GM23338 (cell line): ENCODE measurements around the gene VDR. TPM values are rescaled to one million over a fixed set of nuclear protein-coding genes. Genes with fewer than 3 reads are reported as not detected.

Experiments
- ATAC-seq: fragments of 200-7000 bp; cut with Tn5 transposase; 3 replicates; pipeline ENCODE4 v1.9.1; 2020
- DNase-seq: peaks from one replicate; pipeline ENCODE4 v3.0.0-alpha.2; 2015; ENCODE audit warnings: low spot score
- H2AFZ ChIP-seq: fragments of 200-600 bp; sonication (generic); 2 replicates; pipeline ENCODE4 v1.8.0; 2016; ENCODE audit warnings: antibody characterized with exemption, mild to moderate bottlenecking, moderate library complexity
- H3F3A ChIP-seq: fragments of 200-600 bp; sonication (generic); replicated peaks from 2 replicates; pipeline ENCODE4 v1.8.0; 2017; ENCODE audit warnings: antibody characterized with exemption, mixed run types, low read depth
- H3K27ac ChIP-seq: fragments of 200-600 bp; sonication (generic); 2 replicates; pipeline ENCODE4 v1.6.1; 2016; ENCODE audit warnings: low read depth
- H3K27me3 ChIP-seq: fragments of 200-600 bp; sonication (generic); 2 replicates; pipeline ENCODE4 v1.8.0; 2016; ENCODE audit warnings: mild to moderate bottlenecking, mixed run types, moderate library complexity; ENCODE audit not compliant: insufficient read depth
- H3K36me3 ChIP-seq: fragments of 200-600 bp; sonication (generic); 2 replicates; pipeline ENCODE4 v1.8.0; 2016; ENCODE audit warnings: mild to moderate bottlenecking; ENCODE audit not compliant: insufficient read depth
- H3K4me1 ChIP-seq: fragments of 200-600 bp; sonication (generic); 2 replicates; pipeline ENCODE4 v1.8.0; 2016; ENCODE audit warnings: mild to moderate bottlenecking, moderate library complexity; ENCODE audit not compliant: insufficient read depth
- H3K4me2 ChIP-seq: fragments of 200-600 bp; sonication (generic); 2 replicates; pipeline ENCODE4 v1.7.1; 2017; ENCODE audit warnings: mixed run types
- H3K4me3 ChIP-seq: fragments of 200-600 bp; sonication (generic); 2 replicates; pipeline ENCODE4 v1.6.1; 2016; ENCODE audit warnings: mixed run types
- H3K79me2 ChIP-seq: fragments of 200-600 bp; sonication (generic); replicated peaks from 2 replicates; pipeline ENCODE4 v1.8.0; 2017; ENCODE audit warnings: mild to moderate bottlenecking; ENCODE audit not compliant: insufficient read depth
- H3K9me2 ChIP-seq: fragments of 200-600 bp; sonication (generic); 2 replicates; pipeline ENCODE4 v1.8.0; 2017; ENCODE audit not compliant: insufficient read depth
- H4K20me1 ChIP-seq: fragments of 200-600 bp; sonication (generic); replicated peaks from 2 replicates; pipeline ENCODE4 v1.8.0; 2017; ENCODE audit warnings: mild to moderate bottlenecking; ENCODE audit not compliant: insufficient read depth
- H3K27ac Mint-ChIP-seq: 2 replicates; pipeline ENCODE4 v1.8.0; 2020; ENCODE audit warnings: inconsistent platforms, mild to moderate bottlenecking, moderate library complexity, mixed read lengths
- H3K27me3 Mint-ChIP-seq: 3 replicates; pipeline ENCODE4 v1.8.0; 2022; ENCODE audit warnings: low read depth, mild to moderate bottlenecking, moderate library complexity, mixed read lengths, inconsistent platforms; ENCODE audit not compliant: insufficient read depth, poor library complexity
- H3K36me3 Mint-ChIP-seq: 3 replicates; pipeline ENCODE4 v1.8.0; 2021; ENCODE audit warnings: low read depth, mild to moderate bottlenecking, inconsistent platforms, moderate library complexity, mixed read lengths
- H3K4me1 Mint-ChIP-seq: 3 replicates; pipeline ENCODE4 v1.8.0; 2020; ENCODE audit warnings: mild to moderate bottlenecking, inconsistent platforms, mixed read lengths
- H3K4me3 Mint-ChIP-seq: 3 replicates; pipeline ENCODE4 v1.8.0; 2021; ENCODE audit warnings: moderate library complexity, mild to moderate bottlenecking, inconsistent platforms, mixed read lengths
- H3K9me3 Mint-ChIP-seq: 3 replicates; pipeline ENCODE4 v1.8.0; 2020; ENCODE audit warnings: moderate library complexity, mild to moderate bottlenecking, inconsistent platforms, mixed read lengths
- EZH2phosphoT487 ChIP-seq: fragments of 200-600 bp; sonication (generic); IDR thresholded peaks from one replicate; pipeline ENCODE4 v1.8.1; 2018; ENCODE audit warnings: antibody characterized with exemption; ENCODE audit not compliant: unreplicated experiment
- POLR2AphosphoS5 ChIP-seq: IDR thresholded peaks from 2 replicates; pipeline ENCODE4 v1.6.1; 2016; ENCODE audit warnings: antibody characterized with exemption, low read depth
- STAT1 ChIP-seq: IDR thresholded peaks from one replicate; pipeline ENCODE4 v1.6.1; 2016; ENCODE audit warnings: antibody characterized with exemption; ENCODE audit not compliant: unreplicated experiment
- ZNF114 ChIP-seq: fragments of 250-450 bp; sonication (Bioruptor Pico); IDR thresholded peaks from 2 replicates; pipeline ENCODE4 v1.5.0; 2020; ENCODE audit warnings: mild to moderate bottlenecking, moderate library complexity
- ZNF331 ChIP-seq: fragments of 250-450 bp; sonication (Bioruptor Pico); IDR thresholded peaks from 2 replicates; pipeline ENCODE4 v1.5.0; 2020; ENCODE audit warnings: low read depth, mild to moderate bottlenecking, moderate library complexity
- polyA plus RNA-seq: library from polyadenylated mRNA; unstranded; fragments of >200 nt; fragmentation: Nextera tagmentation; extraction: Ambion mirVana; gene quantifications from 2 replicates; pipeline ENCODE4 v1.2.1, GENCODE V29; 2016
- total RNA-seq: library from RNA; depleted of rRNA; stranded (reverse); fragments of >200 nt; shearing (Covaris generic); gene quantifications from 2 replicates; pipeline ENCODE4 v1.2.3, GENCODE V29; 2014
- TF ChIP-seq, protein P1 (sequence below): fragments of 250-450 bp; sonication (Bioruptor Pico); IDR thresholded peaks from 2 replicates; pipeline ENCODE4 v1.5.0; 2020; ENCODE audit warnings: mild to moderate bottlenecking, moderate library complexity

Gene VDR
- total and polyA plus RNA-seq, 2 experiments from 2014 or later: 0.37 to 1.4 TPM

DNA sequence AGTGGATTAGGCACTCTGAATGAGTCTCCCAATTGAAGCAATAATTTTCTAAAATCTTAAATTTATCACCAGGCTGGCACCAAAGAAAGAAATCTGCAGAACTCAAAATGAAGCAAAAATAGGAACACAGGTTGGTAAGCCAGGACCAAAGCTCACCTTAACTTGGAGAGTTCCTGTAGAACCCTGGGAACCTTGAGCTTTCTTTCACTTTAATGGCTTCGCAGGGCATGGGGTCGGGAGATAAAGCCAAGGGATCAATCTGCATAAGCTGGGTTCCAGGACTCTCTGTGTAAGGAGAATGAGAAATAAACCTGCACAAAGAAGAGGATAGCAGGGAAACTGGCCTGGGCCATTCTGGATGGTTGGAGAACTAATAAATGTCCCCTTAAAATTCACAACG, 8.3 kb upstream of the VDR start:
- no peaks in the 10 kb centered on the region for H3K79me2 ChIP-seq
- H2AFZ ChIP-seq: no peak overlapping the region
- no peak; the same call in 2 of the 3 replicates for ATAC-seq
- H3K36me3 ChIP-seq: no peaks in the 10 kb centered on the region
- no peaks in the 10 kb centered on the region for H3K36me3 Mint-ChIP-seq
- H3K27ac ChIP-seq: no peak overlapping the region
- H3K4me3 ChIP-seq: no peak overlapping the region
- H3F3A ChIP-seq: no peaks in the 10 kb centered on the region
- H4K20me1 ChIP-seq: no peaks in the 10 kb centered on the region
- DNase-seq: no peak
- peaks cover 10% of the 10 kb centered on the region for H3K27me3 Mint-ChIP-seq
- no peak overlapping the region for H3K27ac Mint-ChIP-seq
- no peaks in the 10 kb centered on the region for H3K4me1 ChIP-seq
- no peak overlapping the region for H3K4me3 Mint-ChIP-seq
- TF ChIP-seq ZNF114 (CRISPR knock-in tag): no peak
- TF ChIP-seq, protein P1, sequence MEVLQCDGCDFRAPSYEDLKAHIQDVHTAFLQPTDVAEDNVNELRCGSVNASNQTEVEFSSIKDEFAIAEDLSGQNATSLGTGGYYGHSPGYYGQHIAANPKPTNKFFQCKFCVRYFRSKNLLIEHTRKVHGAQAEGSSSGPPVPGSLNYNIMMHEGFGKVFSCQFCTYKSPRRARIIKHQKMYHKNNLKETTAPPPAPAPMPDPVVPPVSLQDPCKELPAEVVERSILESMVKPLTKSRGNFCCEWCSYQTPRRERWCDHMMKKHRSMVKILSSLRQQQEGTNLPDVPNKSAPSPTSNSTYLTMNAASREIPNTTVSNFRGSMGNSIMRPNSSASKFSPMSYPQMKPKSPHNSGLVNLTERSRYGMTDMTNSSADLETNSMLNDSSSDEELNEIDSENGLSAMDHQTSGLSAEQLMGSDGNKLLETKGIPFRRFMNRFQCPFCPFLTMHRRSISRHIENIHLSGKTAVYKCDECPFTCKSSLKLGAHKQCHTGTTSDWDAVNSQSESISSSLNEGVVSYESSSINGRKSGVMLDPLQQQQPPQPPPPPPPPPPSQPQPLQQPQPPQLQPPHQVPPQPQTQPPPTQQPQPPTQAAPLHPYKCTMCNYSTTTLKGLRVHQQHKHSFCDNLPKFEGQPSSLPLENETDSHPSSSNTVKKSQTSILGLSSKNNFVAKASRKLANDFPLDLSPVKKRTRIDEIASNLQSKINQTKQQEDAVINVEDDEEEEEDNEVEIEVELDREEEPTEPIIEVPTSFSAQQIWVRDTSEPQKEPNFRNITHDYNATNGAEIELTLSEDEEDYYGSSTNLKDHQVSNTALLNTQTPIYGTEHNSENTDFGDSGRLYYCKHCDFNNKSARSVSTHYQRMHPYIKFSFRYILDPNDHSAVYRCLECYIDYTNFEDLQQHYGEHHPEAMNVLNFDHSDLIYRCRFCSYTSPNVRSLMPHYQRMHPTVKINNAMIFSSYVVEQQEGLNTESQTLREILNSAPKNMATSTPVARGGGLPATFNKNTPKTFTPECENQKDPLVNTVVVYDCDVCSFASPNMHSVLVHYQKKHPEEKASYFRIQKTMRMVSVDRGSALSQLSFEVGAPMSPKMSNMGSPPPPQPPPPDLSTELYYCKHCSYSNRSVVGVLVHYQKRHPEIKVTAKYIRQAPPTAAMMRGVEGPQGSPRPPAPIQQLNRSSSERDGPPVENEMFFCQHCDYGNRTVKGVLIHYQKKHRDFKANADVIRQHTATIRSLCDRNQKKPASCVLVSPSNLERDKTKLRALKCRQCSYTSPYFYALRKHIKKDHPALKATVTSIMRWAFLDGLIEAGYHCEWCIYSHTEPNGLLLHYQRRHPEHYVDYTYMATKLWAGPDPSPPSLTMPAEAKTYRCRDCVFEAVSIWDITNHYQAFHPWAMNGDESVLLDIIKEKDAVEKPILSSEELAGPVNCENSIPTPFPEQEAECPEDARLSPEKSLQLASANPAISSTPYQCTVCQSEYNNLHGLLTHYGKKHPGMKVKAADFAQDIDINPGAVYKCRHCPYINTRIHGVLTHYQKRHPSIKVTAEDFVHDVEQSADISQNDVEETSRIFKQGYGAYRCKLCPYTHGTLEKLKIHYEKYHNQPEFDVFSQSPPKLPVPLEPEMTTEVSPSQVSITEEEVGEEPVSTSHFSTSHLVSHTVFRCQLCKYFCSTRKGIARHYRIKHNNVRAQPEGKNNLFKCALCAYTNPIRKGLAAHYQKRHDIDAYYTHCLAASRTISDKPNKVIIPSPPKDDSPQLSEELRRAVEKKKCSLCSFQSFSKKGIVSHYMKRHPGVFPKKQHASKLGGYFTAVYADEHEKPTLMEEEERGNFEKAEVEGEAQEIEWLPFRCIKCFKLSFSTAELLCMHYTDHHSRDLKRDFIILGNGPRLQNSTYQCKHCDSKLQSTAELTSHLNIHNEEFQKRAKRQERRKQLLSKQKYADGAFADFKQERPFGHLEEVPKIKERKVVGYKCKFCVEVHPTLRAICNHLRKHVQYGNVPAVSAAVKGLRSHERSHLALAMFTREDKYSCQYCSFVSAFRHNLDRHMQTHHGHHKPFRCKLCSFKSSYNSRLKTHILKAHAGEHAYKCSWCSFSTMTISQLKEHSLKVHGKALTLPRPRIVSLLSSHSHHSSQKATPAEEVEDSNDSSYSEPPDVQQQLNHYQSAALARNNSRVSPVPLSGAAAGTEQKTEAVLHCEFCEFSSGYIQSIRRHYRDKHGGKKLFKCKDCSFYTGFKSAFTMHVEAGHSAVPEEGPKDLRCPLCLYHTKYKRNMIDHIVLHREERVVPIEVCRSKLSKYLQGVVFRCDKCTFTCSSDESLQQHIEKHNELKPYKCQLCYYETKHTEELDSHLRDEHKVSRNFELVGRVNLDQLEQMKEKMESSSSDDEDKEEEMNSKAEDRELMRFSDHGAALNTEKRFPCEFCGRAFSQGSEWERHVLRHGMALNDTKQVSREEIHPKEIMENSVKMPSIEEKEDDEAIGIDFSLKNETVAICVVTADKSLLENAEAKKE (CRISPR knock-in tag): no peak
- TF ChIP-seq POLR2AphosphoS5: no peak
- no peak for TF ChIP-seq ZNF331
- TF ChIP-seq STAT1: no peak
- H3K4me1 Mint-ChIP-seq: no peaks in the 10 kb centered on the region
- H3K4me2 ChIP-seq: no peak overlapping the region
- peaks cover 3% of the 10 kb centered on the region; the same call in 1 of the 2 replicates for H3K9me2 ChIP-seq
- H3K9me3 Mint-ChIP-seq: peaks cover 4% of the 10 kb centered on the region; the same call in 1 of the 3 replicates
- H3K27me3 ChIP-seq: 0 out of 2 replicates have a peak, but pooled peaks cover 2% of the 10 kb centered on the region

DNA sequence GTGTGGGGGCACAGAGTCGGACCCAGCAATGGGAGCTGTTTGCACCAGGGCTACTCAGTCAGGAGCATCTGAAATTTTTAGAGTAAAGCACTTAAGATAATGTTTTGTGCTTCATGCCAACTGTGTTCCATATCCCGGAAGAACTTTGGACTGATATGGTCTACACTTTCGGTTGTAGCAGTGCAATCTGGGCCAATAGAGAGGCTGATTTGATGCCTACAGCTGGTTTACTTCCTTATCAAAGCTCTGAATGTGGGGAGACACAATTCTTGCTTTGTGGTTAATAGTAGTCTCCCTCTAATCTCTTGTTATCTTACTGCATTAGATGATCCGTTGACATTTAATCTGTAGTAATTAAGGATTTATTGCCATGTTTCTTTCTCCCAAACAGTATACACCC, 7.8 kb upstream of the VDR start:
- no peaks in the 10 kb centered on the region for H4K20me1 ChIP-seq
- DNase-seq (no peak), ATAC-seq (no peak)
- peaks cover 3% of the 10 kb centered on the region; the same call in 1 of the 2 replicates for H3K9me2 ChIP-seq
- no peaks in the 10 kb centered on the region for H3K4me1 Mint-ChIP-seq
- no peak overlapping the region for H3K4me3 Mint-ChIP-seq
- H3K4me2 ChIP-seq: no peak overlapping the region
- no peak overlapping the region for H2AFZ ChIP-seq
- no peak overlapping the region for H3K27ac Mint-ChIP-seq
- H3K4me3 ChIP-seq: no peak overlapping the region
- H3K4me1 ChIP-seq: no peaks in the 10 kb centered on the region
- H3K36me3 Mint-ChIP-seq: no peaks in the 10 kb centered on the region
- no peak overlapping the region for H3K27ac ChIP-seq
- peaks cover 7% of the 10 kb centered on the region for H3K27me3 ChIP-seq
- no peaks in the 10 kb centered on the region for H3K36me3 ChIP-seq
- peaks cover 4% of the 10 kb centered on the region; the same call in 1 of the 3 replicates for H3K9me3 Mint-ChIP-seq
- H3K27me3 Mint-ChIP-seq: peaks cover 10% of the 10 kb centered on the region
- no peaks in the 10 kb centered on the region for H3K79me2 ChIP-seq
- no peaks in the 10 kb centered on the region for H3F3A ChIP-seq
- TF ChIP-seq EZH2phosphoT487: no peak
- no peak for TF ChIP-seq ZNF331
- TF ChIP-seq, protein P1 (CRISPR knock-in tag): no peak
